Effector memory CD4-positive, alpha-beta T cell (primary cell): ENCODE measurements around the gene EN2.

ENCODE experiments used
- DNase-seq, 3 donors: peaks; one replicate each; pipeline ENCODE4 v3.0.0-alpha.2; 2020
- H3K27ac ChIP-seq: 2 replicates; pipeline ENCODE4 v1.7.0; 2013; ENCODE audit warnings: mild to moderate bottlenecking, low read length, moderate library complexity; ENCODE audit not compliant: insufficient read depth, poor library complexity, severe bottlenecking
- H3K27me3 ChIP-seq: replicated peaks from 2 replicates; pipeline ENCODE4 v1.7.0; 2013; ENCODE audit warnings: mild to moderate bottlenecking, low read length; ENCODE audit not compliant: insufficient read depth, control insufficient read depth, poor library complexity, severe bottlenecking
- H3K36me3 ChIP-seq: 2 replicates; pipeline ENCODE4 v1.7.0; 2013; ENCODE audit warnings: mild to moderate bottlenecking, low read length, moderate library complexity; ENCODE audit not compliant: control insufficient read depth, insufficient read depth
- H3K4me1 ChIP-seq: 2 replicates; pipeline ENCODE4 v1.7.0; 2013; ENCODE audit warnings: low read length, mild to moderate bottlenecking; ENCODE audit not compliant: control insufficient read depth, insufficient read depth, poor library complexity, severe bottlenecking
- H3K4me3 ChIP-seq: 2 replicates; pipeline ENCODE4 v1.7.0; 2013; ENCODE audit warnings: low read length, low read depth, mild to moderate bottlenecking; ENCODE audit not compliant: insufficient read depth, poor library complexity, severe bottlenecking
- H3K9me3 ChIP-seq: 2 replicates; pipeline ENCODE4 v1.7.0; 2013; ENCODE audit warnings: mild to moderate bottlenecking, low read length, moderate library complexity; ENCODE audit not compliant: control insufficient read depth

The EN2 gene

DNA sequence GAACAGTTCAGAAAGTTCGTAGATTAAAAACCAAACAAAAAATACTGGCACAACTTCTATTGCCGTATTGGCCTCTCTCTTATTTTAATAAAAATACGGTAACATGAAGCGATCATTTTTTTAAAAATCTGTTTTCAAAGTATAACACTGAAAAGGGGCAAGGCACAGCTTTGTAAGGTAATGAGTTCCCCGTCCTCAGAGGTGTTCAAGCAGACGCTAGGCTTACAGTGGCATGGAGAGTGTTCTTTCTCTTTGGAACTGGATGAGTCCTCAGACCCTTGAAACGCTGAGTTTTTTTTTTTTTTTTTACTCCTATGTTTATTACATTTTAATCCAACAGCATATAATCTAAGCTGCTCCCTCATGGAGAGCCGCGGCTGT, 7.8 kb downstream of the EN2 start:
- Histone ChIP-seq H3K27ac (no peak overlapping the region), H3K27me3 (peaks cover 70% of the 10 kb centered on the region), H3K9me3 (no peaks in the 10 kb centered on the region), H3K4me3 (no peak overlapping the region), H3K4me1 (peaks cover 17% of the 10 kb centered on the region), H3K36me3 (no peaks in the 10 kb centered on the region)
- no peak for DNase-seq

DNA sequence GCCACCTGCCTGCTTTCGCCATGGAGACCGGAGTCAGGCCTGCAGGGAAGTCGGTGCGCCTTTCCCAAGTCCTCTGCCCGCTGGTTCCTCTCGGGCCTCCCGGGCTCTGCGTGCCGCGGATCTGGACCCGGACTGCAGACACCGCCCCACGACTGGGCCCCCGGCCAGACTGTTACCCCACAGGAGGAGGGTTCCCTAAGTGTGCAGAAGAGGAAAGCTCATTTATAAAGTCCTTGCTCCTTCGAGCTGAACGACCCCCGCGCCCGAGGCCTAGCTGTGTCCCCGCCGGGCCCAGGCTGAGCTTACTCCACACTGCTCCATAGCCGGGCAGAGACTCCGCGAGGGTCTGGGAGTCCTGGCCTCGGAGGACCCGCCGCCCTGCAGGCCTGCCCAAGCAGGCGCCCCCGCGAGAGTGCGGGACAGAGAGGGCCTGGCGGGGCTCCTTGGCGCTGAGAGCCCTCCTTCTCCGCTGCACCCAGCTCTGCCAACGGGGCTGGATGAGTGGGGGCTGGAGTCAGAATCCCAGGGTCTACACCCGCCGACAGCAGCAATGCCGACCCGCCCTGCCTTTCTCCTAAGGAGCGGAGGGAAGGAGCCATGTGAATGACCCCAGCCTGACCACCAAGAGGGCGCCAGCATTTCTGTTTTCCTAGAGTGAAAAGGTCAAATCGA, 8.3 kb downstream of the EN2 start:
- peaks cover 70% of the 10 kb centered on the region for H3K27me3 ChIP-seq
- H3K9me3 ChIP-seq, result no peaks in the 10 kb centered on the region
- H3K27ac ChIP-seq, result no peak overlapping the region
- peaks cover 17% of the 10 kb centered on the region for H3K4me1 ChIP-seq
- H3K36me3 ChIP-seq, result no peaks in the 10 kb centered on the region
- DNase-seq, result no peak
- no peak overlapping the region for H3K4me3 ChIP-seq

DNA sequence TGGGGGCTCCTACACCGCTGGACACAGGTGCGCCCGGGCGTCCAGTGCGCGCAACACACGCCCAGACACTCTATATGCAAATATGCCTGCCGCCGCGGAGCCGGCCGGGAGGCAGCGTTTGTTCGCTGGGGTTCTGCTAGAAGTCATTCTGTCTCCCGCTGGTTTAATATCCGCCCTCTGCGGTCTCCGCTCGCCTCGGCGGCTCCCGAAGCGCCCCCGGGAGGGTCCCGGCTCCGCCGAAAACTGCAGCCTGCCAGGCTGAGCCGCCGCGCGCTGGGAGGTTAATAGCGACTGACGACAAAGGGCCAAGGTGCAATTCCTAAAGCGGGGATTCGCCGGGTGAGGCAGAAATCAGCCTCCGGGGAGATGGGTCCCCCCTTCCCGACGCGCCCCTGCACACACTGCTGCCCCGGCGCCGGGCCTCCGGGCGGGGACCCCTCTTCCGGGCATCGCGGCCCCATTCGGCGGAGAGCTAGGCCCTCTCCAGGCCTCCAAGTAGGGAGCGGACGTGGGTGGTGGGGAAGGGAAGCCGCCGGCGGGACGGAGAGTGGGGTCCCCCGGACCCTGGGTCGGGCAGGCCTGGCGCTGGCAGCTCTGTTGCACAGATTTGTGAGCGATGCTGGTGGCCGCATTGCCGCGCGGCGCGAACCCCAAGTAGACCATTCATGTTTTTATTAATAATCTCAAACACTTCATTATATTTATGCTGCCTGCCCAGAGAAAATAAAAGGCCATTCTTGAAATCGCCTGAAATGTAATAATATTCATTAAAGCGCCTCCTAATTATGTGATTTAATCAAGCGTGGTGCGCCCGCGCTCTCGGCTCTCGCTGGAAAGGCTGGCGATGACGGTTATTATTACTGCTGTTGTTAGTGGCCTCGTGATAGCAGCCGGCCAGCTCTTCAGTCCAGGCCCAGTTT, 9.1 kb downstream of the EN2 start:
- Histone ChIP-seq H3K4me3 (no peak overlapping the region), H3K4me1 (peaks cover 17% of the 10 kb centered on the region), H3K36me3 (no peaks in the 10 kb centered on the region), H3K9me3 (no peaks in the 10 kb centered on the region), H3K27ac (no peak overlapping the region), H3K27me3 (peaks cover 67% of the 10 kb centered on the region)
- no peak for DNase-seq

DNA sequence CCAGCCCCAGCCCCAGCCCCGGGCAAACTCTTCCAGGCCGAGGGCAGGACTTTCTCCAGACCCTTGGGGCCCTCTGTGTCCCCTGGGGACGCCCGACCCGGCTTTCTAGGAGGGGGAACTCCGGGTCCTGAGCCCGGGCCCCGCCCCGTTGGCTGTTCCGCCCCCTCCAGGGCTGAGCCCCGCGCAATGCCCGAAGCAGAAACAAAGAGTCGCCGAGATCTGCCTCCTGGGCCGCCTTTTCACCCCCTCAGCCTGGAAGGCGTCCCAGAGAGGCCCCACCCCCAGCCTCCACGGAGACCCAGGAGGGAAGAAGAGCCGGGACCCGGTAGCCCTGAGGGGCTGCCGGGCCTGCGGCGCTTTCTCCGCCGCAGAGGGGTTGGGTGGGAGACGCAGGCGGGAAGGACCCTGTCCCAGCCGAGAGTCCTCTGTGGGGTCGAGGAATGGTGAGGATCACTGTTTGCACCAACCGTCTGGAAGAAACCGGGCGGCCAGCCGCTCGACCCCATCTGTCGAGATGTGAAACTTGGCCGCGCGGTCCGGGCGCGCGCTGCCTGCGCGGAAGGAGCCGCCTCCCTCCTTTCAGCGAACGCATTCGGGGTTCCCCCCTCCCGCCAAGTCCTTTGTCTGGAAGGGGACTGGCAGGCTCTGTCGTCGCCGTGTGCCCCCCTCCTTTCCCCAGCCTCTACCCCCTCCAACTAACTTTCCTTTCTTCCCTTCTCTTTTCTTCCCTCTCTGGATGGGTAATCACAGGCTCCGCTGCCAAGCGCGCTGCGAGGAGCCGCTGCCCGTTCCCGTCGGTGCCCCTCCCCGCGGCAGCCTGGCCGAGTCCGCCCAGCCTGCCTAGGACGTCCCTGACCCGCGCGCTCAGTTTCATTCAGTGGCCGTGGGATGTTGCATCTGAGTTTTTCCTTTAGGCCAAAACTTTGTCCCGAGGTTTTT, 10.2 kb downstream of the EN2 start:
- H3K36me3 ChIP-seq, result no peaks in the 10 kb centered on the region
- no peak overlapping the region for H3K27ac ChIP-seq
- no peaks in the 10 kb centered on the region for H3K9me3 ChIP-seq
- H3K27me3 ChIP-seq, result peaks cover 61% of the 10 kb centered on the region
- peaks cover 17% of the 10 kb centered on the region for H3K4me1 ChIP-seq
- no peak overlapping the region for H3K4me3 ChIP-seq
- DNase-seq, result no peak

DNA sequence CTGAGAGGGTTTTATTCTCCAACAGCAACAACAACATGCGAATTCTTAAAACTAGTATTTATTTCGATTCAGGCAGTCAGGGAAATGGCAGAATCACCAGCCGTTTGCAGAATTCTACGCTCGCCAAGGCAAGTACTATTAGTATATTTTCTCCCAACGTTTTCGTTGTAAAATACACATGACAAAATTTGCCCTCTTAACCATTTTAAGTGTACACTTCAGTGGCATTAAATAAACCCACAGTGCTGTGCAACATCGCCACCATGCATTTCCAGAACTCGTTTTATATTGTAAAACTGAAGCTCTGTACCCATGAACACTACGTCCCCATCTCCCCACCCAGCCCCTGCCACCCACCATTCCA, 10.8 kb downstream of the EN2 start:
- Histone ChIP-seq H3K4me1 (peaks cover 17% of the 10 kb centered on the region), H3K9me3 (no peaks in the 10 kb centered on the region), H3K27ac (no peak overlapping the region), H3K36me3 (no peaks in the 10 kb centered on the region), H3K27me3 (peaks cover 56% of the 10 kb centered on the region), H3K4me3 (no peak overlapping the region)
- DNase-seq, result no peak

DNA sequence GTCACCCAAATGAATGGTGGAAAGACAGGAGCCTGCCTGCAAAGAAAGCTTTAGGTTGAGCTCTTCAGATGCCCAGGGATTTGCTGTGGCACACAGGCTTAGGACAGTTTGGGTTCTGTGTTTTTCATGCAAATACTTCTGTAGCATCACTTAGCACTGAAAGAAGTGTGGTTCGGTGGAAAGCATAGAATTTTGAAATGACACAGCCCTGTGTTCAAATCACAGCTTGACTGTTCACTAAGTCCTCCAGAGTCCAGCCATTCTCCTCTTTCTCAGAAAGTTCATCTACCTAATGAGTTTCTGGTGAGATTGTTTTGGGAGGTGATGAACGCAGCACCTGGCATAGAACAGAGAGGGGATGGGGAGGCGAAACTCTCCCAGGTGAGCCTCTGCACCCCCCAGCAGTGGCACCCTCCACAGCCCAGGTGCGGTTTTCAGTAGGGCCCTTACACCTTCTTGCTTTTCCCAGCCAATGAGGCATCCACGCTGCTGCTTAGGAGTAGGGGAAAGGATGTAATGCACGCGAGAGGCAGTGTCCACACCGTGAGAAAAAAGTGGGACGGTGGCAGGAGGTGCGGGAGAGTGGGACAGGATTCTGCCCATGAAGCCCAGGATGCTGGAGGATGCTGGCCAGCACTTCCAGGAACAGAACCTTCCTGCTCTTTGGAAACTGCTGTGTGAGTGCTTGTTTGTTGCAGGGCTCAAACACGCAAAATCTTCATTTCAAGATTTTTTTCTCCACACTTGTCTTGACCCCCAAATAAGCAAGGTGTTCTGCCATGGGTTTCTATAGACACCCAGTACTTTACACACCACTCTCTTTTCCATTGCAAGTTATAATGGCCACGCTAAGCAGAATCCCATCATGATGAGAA, 11.6 kb downstream of the EN2 start:
- H3K27me3 ChIP-seq, result peaks cover 52% of the 10 kb centered on the region
- H3K27ac ChIP-seq, result no peak overlapping the region
- H3K4me1 ChIP-seq, result peaks cover 17% of the 10 kb centered on the region
- no peak overlapping the region for H3K4me3 ChIP-seq
- H3K36me3 ChIP-seq, result no peaks in the 10 kb centered on the region
- no peak for DNase-seq
- H3K9me3 ChIP-seq, result no peaks in the 10 kb centered on the region

DNA sequence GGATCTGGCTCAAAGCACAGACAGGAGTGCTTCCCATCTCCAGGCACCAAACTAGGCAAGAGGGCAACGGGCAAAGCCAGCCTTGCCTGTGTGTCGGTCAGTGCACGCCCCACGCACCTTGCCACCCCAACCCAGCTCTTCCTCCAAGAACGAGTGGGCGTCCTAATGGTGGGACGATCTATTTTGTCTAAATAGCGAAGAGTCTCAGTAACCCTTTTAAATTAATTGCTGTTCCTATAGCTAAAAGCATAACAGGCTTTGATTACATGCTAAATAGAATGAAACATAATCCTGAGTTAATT, 12.2 kb downstream of the EN2 start:
- Histone ChIP-seq H3K27ac (no peak overlapping the region), H3K4me3 (no peak overlapping the region), H3K4me1 (peaks cover 17% of the 10 kb centered on the region), H3K36me3 (no peaks in the 10 kb centered on the region), H3K27me3 (peaks cover 52% of the 10 kb centered on the region), H3K9me3 (no peaks in the 10 kb centered on the region)
- DNase-seq, result no peak

DNA sequence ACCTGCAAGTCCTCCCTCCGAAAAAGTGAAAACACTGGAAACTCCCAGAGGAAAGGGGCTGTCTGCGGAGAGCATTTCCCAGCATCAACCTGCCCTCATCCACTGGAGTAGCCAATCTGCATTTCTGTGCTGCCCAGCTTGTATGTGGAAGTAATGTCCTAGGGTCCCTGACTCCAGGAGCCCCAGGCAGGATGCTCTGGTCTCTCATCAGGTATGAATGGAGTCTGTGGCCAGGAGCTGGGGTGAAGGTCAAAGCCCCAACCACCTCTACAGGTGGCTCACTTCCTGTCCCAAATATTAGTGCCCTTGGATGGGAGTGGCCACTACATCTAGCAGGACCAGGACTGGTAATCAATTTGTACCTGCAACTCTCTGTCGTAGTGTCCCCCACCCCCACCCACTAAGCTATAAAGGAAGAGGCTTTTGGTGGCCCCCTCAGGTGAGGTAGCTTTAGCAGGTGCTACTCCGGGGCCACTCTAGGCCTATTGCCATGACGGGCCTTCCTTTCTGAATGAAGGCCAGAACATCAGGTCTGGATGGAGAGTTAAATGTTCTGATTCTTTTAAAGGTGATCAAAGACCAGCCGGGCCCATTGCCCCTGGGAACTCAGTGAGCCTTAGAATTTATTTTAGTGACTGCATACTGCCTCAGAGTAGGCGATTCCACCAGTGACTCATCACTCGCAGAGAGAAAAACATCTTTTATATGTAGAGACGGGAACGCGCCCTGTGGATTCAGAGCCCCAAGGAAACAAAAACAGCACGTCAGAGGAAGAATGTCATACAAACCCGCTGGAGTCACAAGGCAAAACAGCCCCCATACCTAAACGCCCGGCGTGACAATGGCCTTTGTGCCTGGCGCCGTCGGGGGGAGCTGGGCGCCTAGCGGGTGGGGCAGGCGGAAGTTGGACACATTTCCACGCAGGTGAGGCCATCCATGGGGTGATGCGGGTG, 13.0 kb downstream of the EN2 start:
- Histone ChIP-seq H3K4me3 (no peak overlapping the region), H3K27ac (no peak overlapping the region), H3K9me3 (no peaks in the 10 kb centered on the region), H3K27me3 (peaks cover 47% of the 10 kb centered on the region), H3K36me3 (no peaks in the 10 kb centered on the region), H3K4me1 (peaks cover 17% of the 10 kb centered on the region)
- DNase-seq, result no peak
